ENCODE data around the gene RAPGEF2.

Gene RAPGEF2

GRCh38 chr4:159204566-159204965 lies 101.7 kb downstream of the RAPGEF2 start:
- no peak for DNase-seq

- DNase-seq, result no peak
Observed at GRCh38 chr4:159205466-159205865, 102.6 kb downstream of the RAPGEF2 start.

- no peak for DNase-seq
Observed at GRCh38 chr4:159206427-159206871, 103.6 kb downstream of the RAPGEF2 start.

GRCh38 chr4:159209249-159209648 lies 106.4 kb downstream of the RAPGEF2 start:
- DNase-seq, result no peak

- DNase-seq, result no peak
Observed at GRCh38 chr4:159210975-159211374, 108.1 kb downstream of the RAPGEF2 start.

GRCh38 chr4:159212675-159213293 lies 109.9 kb downstream of the RAPGEF2 start:
- DNase-seq, result no peak

GRCh38 chr4:159216834-159217233 lies 114.0 kb downstream of the RAPGEF2 start:
- no peak for DNase-seq

- DNase-seq, result no peak
Observed at GRCh38 chr4:159219862-159220261, 117.0 kb downstream of the RAPGEF2 start.

- DNase-seq, result no peak
Observed at GRCh38 chr4:159220353-159220752, 117.5 kb downstream of the RAPGEF2 start.

GRCh38 chr4:159221280-159221679 lies 118.4 kb downstream of the RAPGEF2 start:
- no peak for DNase-seq

GRCh38 chr4:159222043-159222552 lies 119.2 kb downstream of the RAPGEF2 start:
- no peak for DNase-seq

- DNase-seq, result no peak
Observed at GRCh38 chr4:159224408-159224807, 121.5 kb downstream of the RAPGEF2 start.

- DNase-seq, result no peak
Observed at GRCh38 chr4:159227378-159227777, 124.5 kb downstream of the RAPGEF2 start.

- no peak for DNase-seq
Observed at GRCh38 chr4:159227984-159228383, 125.1 kb downstream of the RAPGEF2 start.

- no peak for DNase-seq
Observed at GRCh38 chr4:159229164-159229563, 126.3 kb downstream of the RAPGEF2 start.

GRCh38 chr4:159232465-159233106 lies 129.7 kb downstream of the RAPGEF2 start:
- DNase-seq, result no peak

GRCh38 chr4:159235779-159236368 lies 133.0 kb downstream of the RAPGEF2 start:
- DNase-seq, result no peak

GRCh38 chr4:159237975-159238374 lies 135.1 kb downstream of the RAPGEF2 start:
- no peak for DNase-seq

GRCh38 chr4:159238631-159239030 lies 135.8 kb downstream of the RAPGEF2 start:
- DNase-seq, result no peak

- DNase-seq, result no peak
Observed at GRCh38 chr4:159239629-159240028, 136.8 kb downstream of the RAPGEF2 start.

GRCh38 chr4:159240046-159240445 lies 137.2 kb downstream of the RAPGEF2 start:
- no peak for DNase-seq

GRCh38 chr4:159240687-159241086 lies 137.8 kb downstream of the RAPGEF2 start:
- DNase-seq, result no peak

GRCh38 chr4:159242427-159242826 lies 139.5 kb downstream of the RAPGEF2 start:
- no peak for DNase-seq
